H1 (cell line): Measurements from ENCODE around the gene TMEM115. TPM values are rescaled to one million over a fixed set of nuclear protein-coding genes. Genes with fewer than 3 reads are reported as not detected.
A peak's percentile ranks its signal among the peaks of the same experiment; 100 is the strongest.

ENCODE experiments used
- CBX5 ChIP-seq: fragments of 300-800, 300-1000 bp; sonication (generic); IDR thresholded peaks from 2 replicates; pipeline ENCODE4 v1.7.1; 2016; ENCODE audit warnings: antibody characterized with exemption, low read length, low read depth
- CHD7 ChIP-seq: fragments of 300-600 bp; sonication (generic); IDR thresholded peaks from 2 replicates; pipeline ENCODE4 v1.7.1; 2012; ENCODE audit warnings: low read length, moderate library complexity, mild to moderate bottlenecking, inconsistent platforms; ENCODE audit not compliant: insufficient replicate concordance
- EP300 ChIP-seq, 2 experiments: IDR thresholded peaks; 1 replicate in 1 of 2; 2 replicates in 1 of 2; pipeline ENCODE4 v1.6.1; 2011 to 2012; ENCODE audit warnings: low read depth in 2 of 2, low read length in 2 of 2, mild to moderate bottlenecking in 2 of 2, borderline replicate concordance in 1 of 2, inconsistent platforms in 1 of 2, moderate library complexity in 1 of 2
- EZH2 ChIP-seq: fragments of 200-600 bp; sonication (generic); IDR thresholded peaks from 2 replicates; pipeline ENCODE4 v1.7.1; 2012; ENCODE audit warnings: low read depth, mild to moderate bottlenecking, moderate library complexity, low read length, inconsistent platforms; ENCODE audit not compliant: severe bottlenecking
- HDAC2 ChIP-seq, 2 experiments: fragments of 300-600 bp in 1 of 2; sonication (generic) in 1 of 2; IDR thresholded peaks; 2 replicates each; pipeline ENCODE4 v1.6.1; 2011 to 2012; ENCODE audit warnings: low read depth in 2 of 2, low read length in 2 of 2, mild to moderate bottlenecking in 2 of 2, moderate library complexity in 2 of 2, borderline replicate concordance in 1 of 2, inconsistent platforms in 1 of 2
- SP1 ChIP-seq: IDR thresholded peaks from 2 replicates; pipeline ENCODE4 v1.6.1; 2011; ENCODE audit warnings: low read depth, low read length
- TBP ChIP-seq: IDR thresholded peaks from 2 replicates; pipeline ENCODE4 v1.6.1; 2011; ENCODE audit warnings: low read depth, low read length, improper control_type of control experiment
- TCF12 ChIP-seq: IDR thresholded peaks from 2 replicates; pipeline ENCODE4 v1.6.1; 2011; ENCODE audit warnings: low read depth, mild to moderate bottlenecking, low read length
- polyA plus RNA-seq, 7 experiments: library from polyadenylated mRNA; depleted of rRNA in 3 of 7; stranded (reverse) in 5 of 7; unstranded in 2 of 7; fragments of >200 nt in 5 of 7; fragments of 200-250 nt in 2 of 7; gene quantifications; 1 replicate in 5 of 7; 2 replicates in 1 of 7; 4 replicates in 1 of 7; pipeline versions ENCODE4 v1.2.1 to v1.2.3, GENCODE V29; 2011 to 2013; ENCODE audit warnings: missing spikeins in 2 of 7, mixed read lengths in 2 of 7
- total RNA-seq: library from RNA; stranded (reverse); fragmentation: NEBNext Ultra II Directional; extraction: Animal tissue kit (Norgen Biotek cat#: 25700); gene quantifications from 2 replicates; pipeline ENCODE4 v1.2.1, GENCODE V29; 2021
- TF ChIP-seq, protein P1 (sequence below): IDR thresholded peaks from 2 replicates; pipeline ENCODE4 v1.6.1; 2012; ENCODE audit warnings: inconsistent platforms

TMEM115 gene
- total and polyA plus RNA-seq, 2 of the 8 experiments (the other 6 are each of a cell fraction or from before 2014, with no cell fraction given), result 25.4 to 32.4 TPM

DNA sequence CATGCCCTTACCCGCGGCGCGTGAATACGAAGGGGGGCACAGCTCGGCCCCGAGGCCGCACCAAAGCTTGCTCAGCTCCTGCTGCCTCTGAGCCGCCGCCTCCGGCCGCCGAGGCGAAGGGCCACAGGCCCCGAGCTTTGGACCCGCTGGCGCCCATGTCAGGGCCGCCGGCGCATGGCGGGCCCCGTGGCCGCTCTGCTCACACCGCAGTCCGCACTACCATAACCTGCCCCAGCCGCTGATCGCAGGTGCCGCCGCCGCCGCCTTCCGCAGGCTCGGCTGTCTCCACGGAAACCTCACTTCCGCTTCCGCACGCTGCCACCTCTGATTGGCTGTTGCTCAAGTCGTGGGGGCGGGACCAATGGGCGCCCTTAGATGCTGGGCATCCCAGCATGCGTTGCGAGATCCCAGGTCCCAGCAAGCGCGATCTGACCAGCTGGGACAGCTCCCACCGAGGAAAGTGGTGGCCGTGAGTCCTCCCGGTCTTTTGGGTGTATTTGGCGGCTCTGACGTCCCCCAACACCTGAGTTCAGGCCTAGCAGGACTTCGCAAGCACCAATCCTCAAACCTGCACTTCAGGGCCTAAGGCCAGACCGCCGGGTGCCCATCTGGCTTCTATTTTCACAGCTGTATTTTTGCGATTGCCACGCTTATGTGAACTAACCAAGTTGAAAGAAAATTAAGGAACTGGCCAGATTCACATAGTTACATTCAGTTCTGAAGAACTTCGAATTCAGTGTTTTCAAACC lies 31.2 kb downstream of the TMEM115 start, which contains the start of gene TUSC2 (continued):
- TF ChIP-seq CHD7 (no peak), EP300 (IDR thresholded peaks at IDR 0.05; ENCODE audit: borderline replicate concordance in 1 of 2, low read depth in 2 of 2, low read length in 2 of 2) (no peak), HDAC2 (IDR thresholded peaks at IDR 0.05; ENCODE audit: borderline replicate concordance in 1 of 2, low read depth in 2 of 2, low read length in 2 of 2) (peak in 1 of 2 experiments; percentile 84; a peak in 1 of 4 replicates), EZH2 (no peak), CBX5 (no peak), TBP (peak; percentile 78), SP1 (0 out of 2 replicates have a peak, but pooled peaks have one; percentile 19), TCF12 (0 out of 2 replicates have a peak, but pooled peaks have one; percentile 39)
- TF ChIP-seq, protein P1, sequence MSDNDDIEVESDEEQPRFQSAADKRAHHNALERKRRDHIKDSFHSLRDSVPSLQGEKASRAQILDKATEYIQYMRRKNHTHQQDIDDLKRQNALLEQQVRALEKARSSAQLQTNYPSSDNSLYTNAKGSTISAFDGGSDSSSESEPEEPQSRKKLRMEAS, result no peak; the same call in 1 of the 2 replicates
